A673 (cell line): ENCODE measurements around the gene SGCD. TPM values are rescaled to one million over a fixed set of nuclear protein-coding genes. Genes with fewer than 3 reads are reported as not detected.

Experiments used
- BruUV-seq: library from RNA; stranded (reverse); fragments of 400-500 nt; replicated peaks from 2 replicates; lab custom pipeline; 2021; lab: Mats Ljungman, UMichigan
- CTCF ChIA-PET: fragments of 300-600 bp; sonication (Branson Sonifier 250); formaldehyde crosslinking; loops from one replicate; lab custom pipeline; 2022; ENCODE audit warnings: antibody characterized with exemption; lab: Charles Lee
- POLR2A ChIA-PET: fragments of 300-600 bp; sonication (Branson Sonifier 250); formaldehyde crosslinking; loops from one replicate; lab custom pipeline; 2022; ENCODE audit warnings: antibody characterized with exemption; ENCODE audit not compliant: low non-redundant PET; lab: Charles Lee
- DNase-seq: peaks from one replicate; pipeline ENCODE4 v3.0.0-alpha.2; 2015; ENCODE audit warnings: low spot score
- H3K27ac ChIP-seq: fragments of 200-600 bp; sonication (generic); 2 replicates; pipeline ENCODE4 v1.5.1; 2016; ENCODE audit warnings: mixed run types, low read depth, mild to moderate bottlenecking, mixed read lengths, antibody characterized with exemption, low read length; ENCODE audit not compliant: poor library complexity, severe bottlenecking
- H3K27me3 ChIP-seq: fragments of 200-600 bp; sonication (generic); replicated peaks from 2 replicates; pipeline ENCODE4 v1.6.1; 2017; ENCODE audit warnings: mixed run types, low read depth, mild to moderate bottlenecking, mixed read lengths, antibody characterized with exemption, low read length; ENCODE audit not compliant: insufficient read depth, poor library complexity
- H3K36me3 ChIP-seq: fragments of 200-600 bp; sonication (generic); 2 replicates; pipeline ENCODE4 v1.6.1; 2016; ENCODE audit warnings: mixed run types, mild to moderate bottlenecking, mixed read lengths, antibody characterized with exemption, low read length; ENCODE audit not compliant: insufficient read depth, poor library complexity, severe bottlenecking
- H3K4me1 ChIP-seq: fragments of 200-600 bp; sonication (generic); 2 replicates; pipeline ENCODE4 v1.6.1; 2017; ENCODE audit warnings: mixed run types, mild to moderate bottlenecking, mixed read lengths, antibody characterized with exemption, low read length; ENCODE audit not compliant: insufficient read depth, poor library complexity, severe bottlenecking
- H3K4me3 ChIP-seq: fragments of 200-600 bp; sonication (generic); 2 replicates; pipeline ENCODE4 v1.5.1; 2016; ENCODE audit warnings: low read depth, mixed run types, mild to moderate bottlenecking, mixed read lengths, low read length; ENCODE audit not compliant: poor library complexity, severe bottlenecking
- H3K9me3 ChIP-seq: fragments of 200-600 bp; sonication (generic); 2 replicates; pipeline ENCODE4 v1.6.1; 2016; ENCODE audit warnings: mixed run types, low read depth, mild to moderate bottlenecking, mixed read lengths, antibody characterized with exemption, low read length; ENCODE audit not compliant: poor library complexity, severe bottlenecking
- EZH2 ChIP-seq: fragments of 200-600 bp; sonication (generic); IDR thresholded peaks from 2 replicates; pipeline ENCODE4 v1.6.1; 2017; ENCODE audit warnings: borderline replicate concordance, low read depth, mild to moderate bottlenecking, mixed read lengths, antibody characterized with exemption, low read length; ENCODE audit not compliant: poor library complexity, severe bottlenecking
- intact Hi-C: fragments of 100-400 bp; cut with micrococcal nuclease; formaldehyde crosslinking; loops from one replicate; pipeline ENCODE4 v1.10.0; 2022; ENCODE audit not compliant: unreplicated experiment
- total RNA-seq: library from RNA; stranded (reverse); gene quantifications from 2 replicates; pipeline ENCODE4 v1.2.3, GENCODE V29; 2021
- TF ChIP-seq, protein P1 (sequence below): fragments of 300-800, 200-600 bp; sonication (generic); conservative IDR thresholded peaks from 2 replicates; pipeline ENCODE4 v1.5.1; 2017; ENCODE audit warnings: low read depth, mild to moderate bottlenecking, antibody characterized with exemption, low read length, moderate library complexity, mixed read lengths

SGCD gene
- total RNA-seq, 1 experiment from 2014 or later, result 0.17 TPM

DNA sequence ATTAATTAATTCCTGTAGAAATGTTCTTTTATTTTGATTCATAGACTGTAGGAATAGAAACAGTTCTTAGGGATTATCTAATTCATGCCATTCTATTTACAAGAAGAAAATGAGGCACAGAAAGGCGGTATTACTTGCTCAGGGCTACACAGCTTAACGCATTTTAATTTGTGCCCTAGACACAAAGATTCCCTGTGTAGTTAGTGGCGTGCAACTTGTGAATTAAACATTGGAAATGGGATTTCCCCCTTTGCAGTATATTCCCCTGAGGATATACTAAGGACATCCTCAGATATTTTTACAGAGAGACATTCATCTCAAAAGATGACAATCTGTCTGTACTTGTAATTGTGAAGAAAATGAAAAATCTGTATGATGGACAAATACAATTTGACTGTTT lies 108.1 kb downstream of the SGCD start:
- DNase-seq, result no peak
- no TSS peak for BruUV-seq
- POLR2A ChIA-PET, result no interaction called here
- no peaks in the 10 kb centered on the region for H3K36me3 ChIP-seq
- TF ChIP-seq, protein P1, sequence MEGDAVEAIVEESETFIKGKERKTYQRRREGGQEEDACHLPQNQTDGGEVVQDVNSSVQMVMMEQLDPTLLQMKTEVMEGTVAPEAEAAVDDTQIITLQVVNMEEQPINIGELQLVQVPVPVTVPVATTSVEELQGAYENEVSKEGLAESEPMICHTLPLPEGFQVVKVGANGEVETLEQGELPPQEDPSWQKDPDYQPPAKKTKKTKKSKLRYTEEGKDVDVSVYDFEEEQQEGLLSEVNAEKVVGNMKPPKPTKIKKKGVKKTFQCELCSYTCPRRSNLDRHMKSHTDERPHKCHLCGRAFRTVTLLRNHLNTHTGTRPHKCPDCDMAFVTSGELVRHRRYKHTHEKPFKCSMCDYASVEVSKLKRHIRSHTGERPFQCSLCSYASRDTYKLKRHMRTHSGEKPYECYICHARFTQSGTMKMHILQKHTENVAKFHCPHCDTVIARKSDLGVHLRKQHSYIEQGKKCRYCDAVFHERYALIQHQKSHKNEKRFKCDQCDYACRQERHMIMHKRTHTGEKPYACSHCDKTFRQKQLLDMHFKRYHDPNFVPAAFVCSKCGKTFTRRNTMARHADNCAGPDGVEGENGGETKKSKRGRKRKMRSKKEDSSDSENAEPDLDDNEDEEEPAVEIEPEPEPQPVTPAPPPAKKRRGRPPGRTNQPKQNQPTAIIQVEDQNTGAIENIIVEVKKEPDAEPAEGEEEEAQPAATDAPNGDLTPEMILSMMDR, result no peak
- no peak for TF ChIP-seq EZH2
- no peak overlapping the region for H3K27ac ChIP-seq
- intact Hi-C loops, result no loop called here
- no peaks in the 10 kb centered on the region for H3K27me3 ChIP-seq
- no peaks in the 10 kb centered on the region for H3K9me3 ChIP-seq
- CTCF ChIA-PET, result no interaction called here
- H3K4me1 ChIP-seq, result no peaks in the 10 kb centered on the region
- no peak overlapping the region for H3K4me3 ChIP-seq

DNA sequence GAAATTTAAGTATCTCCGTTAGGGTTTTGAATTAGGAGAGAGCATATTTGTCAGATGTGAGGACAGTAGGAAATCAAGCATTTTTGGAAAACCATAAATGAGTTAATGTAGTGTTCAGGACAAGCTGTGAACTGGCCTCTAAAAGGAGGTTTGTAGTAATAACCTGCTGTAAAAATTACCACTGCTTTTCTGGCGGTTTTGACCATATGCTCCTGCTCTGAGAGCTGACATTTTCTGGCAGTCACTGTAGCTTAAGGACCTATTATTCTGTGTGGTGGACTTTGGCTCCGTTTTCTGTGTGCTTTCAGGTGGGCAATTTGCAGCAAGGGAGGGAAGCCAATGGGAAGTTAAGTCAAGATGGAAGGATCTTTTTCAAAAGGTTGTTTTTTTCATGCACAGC lies 111.1 kb downstream of the SGCD start:
- no peak overlapping the region for H3K27ac ChIP-seq
- H3K4me3 ChIP-seq, result no peak overlapping the region
- no TSS peak for BruUV-seq

DNA sequence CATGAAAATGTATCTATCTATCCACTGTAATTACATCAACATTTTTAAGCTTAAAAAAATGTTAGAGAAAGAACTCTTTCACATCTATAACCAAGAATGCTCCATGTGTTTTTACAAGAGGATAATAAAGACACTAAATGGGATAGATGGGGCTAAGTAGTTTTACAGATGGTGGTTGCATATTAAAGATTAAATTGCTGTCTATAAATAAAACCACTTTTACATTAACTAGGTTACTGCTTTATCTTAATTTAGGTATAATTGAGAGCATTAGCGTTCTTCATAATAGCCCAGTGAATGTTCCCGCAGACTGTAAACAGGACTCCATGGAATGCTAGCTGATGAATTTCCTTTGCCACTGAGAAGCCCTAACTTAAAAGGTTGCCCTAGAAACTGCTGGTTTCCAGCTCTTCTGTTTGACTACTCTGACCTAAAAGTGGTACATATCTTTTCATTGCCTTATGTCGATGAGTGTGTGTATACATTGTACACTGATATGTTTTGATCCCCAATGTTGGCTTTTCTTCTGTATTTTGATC lies 117.9 kb downstream of the SGCD start:
- ChIA-PET CTCF (no interaction called here), POLR2A (no interaction called here)
- intact Hi-C loops, result no loop called here
- Histone ChIP-seq H3K4me3 (no peak overlapping the region), H3K9me3 (no peaks in the 10 kb centered on the region), H3K4me1 (no peaks in the 10 kb centered on the region), H3K36me3 (no peaks in the 10 kb centered on the region), H3K27ac (no peak overlapping the region), H3K27me3 (peaks cover 3% of the 10 kb centered on the region)
- DNase-seq, result no peak
- no TSS peak for BruUV-seq
- TF ChIP-seq, protein P1, result no peak
- TF ChIP-seq EZH2, result no peak

More for the DNA sequence above, 111.1 kb downstream of the SGCD start:
- Histone ChIP-seq H3K36me3 (no peaks in the 10 kb centered on the region), H3K27me3 (no peaks in the 10 kb centered on the region), H3K4me1 (no peaks in the 10 kb centered on the region), H3K9me3 (no peaks in the 10 kb centered on the region)
- intact Hi-C loops, result no loop called here
- CTCF ChIA-PET, result no interaction called here
- POLR2A ChIA-PET, result no interaction called here
- DNase-seq, result no peak
- no peak for TF ChIP-seq EZH2
- TF ChIP-seq, protein P1, result no peak
